OCI-LY7 (cell line): Measurements from ENCODE around the gene TRAF5.

Source experiments
- EZH2phosphoT487 ChIP-seq: fragments of 200-600 bp; sonication (generic); IDR thresholded peaks from 2 replicates; pipeline ENCODE4 v1.6.1; 2018; ENCODE audit warnings: low read depth, borderline replicate concordance, mild to moderate bottlenecking, mixed run types, antibody characterized with exemption, low read length, moderate library complexity, mixed read lengths
- TF ChIP-seq, protein P1 (sequence below): fragments of 200-600 bp; sonication (generic); conservative IDR thresholded peaks from 2 replicates; pipeline ENCODE4 v1.5.1; 2014; ENCODE audit warnings: mild to moderate bottlenecking, antibody characterized with exemption, low read length, moderate library complexity, mixed read lengths

DNA sequence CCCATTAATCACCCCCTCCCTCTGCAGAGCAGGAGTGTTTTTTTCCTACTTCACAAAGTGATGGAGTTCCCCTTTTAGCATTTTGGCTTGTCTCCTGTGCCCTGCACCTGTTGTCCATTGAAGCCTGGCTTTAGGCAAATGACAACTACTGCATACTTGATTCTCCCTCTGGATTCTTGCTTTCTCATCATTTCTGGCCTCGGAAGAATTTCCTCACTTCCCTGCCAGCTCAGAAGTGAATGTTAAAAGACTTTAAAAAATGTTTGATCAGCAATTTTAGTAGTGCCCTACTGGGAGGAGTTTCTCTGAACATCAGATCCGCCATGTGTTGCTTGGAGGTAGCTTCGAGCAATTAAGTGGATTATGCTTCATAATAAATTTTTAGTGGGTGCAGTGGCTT is 39.4 kb upstream of the TRAF5 start:
- TF ChIP-seq, protein P1, sequence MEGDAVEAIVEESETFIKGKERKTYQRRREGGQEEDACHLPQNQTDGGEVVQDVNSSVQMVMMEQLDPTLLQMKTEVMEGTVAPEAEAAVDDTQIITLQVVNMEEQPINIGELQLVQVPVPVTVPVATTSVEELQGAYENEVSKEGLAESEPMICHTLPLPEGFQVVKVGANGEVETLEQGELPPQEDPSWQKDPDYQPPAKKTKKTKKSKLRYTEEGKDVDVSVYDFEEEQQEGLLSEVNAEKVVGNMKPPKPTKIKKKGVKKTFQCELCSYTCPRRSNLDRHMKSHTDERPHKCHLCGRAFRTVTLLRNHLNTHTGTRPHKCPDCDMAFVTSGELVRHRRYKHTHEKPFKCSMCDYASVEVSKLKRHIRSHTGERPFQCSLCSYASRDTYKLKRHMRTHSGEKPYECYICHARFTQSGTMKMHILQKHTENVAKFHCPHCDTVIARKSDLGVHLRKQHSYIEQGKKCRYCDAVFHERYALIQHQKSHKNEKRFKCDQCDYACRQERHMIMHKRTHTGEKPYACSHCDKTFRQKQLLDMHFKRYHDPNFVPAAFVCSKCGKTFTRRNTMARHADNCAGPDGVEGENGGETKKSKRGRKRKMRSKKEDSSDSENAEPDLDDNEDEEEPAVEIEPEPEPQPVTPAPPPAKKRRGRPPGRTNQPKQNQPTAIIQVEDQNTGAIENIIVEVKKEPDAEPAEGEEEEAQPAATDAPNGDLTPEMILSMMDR: no peak
- no peak for TF ChIP-seq EZH2phosphoT487
